ENCODE measurements around the gene CCNT2. TPM values are rescaled to one million over a fixed set of nuclear protein-coding genes. Genes with fewer than 3 reads are reported as not detected.

Gene CCNT2
- 10 to 100 TPM; 51.7 to 75.3 (median 62.6) TPM for total RNA-seq
- total RNA-seq (2013): 56.7 TPM
- total RNA-seq: 63.6 to 156 (median 113) reads per million in 29 experiments

GRCh38 chr2:134918526-134919340 is at the start of gene CCNT2:
CCNT2 (plus strand) TSS chr2:134918822; CDS start chr2:134918855, 33 bp downstream.
- Histone ChIP-seq H3K27ac (ENCODE audit: low read length) (peak within 1 kb of the TSS; percentile 95), H3K4me1 (ENCODE audit: control insufficient read depth in 1 of 2, extremely low read depth in 1 of 2, insufficient read depth in 2 of 2, low read length in 2 of 2) (peaks cover 19 to 32% of the 10 kb centered on the region in 2 experiments), H3K4me3 (ENCODE audit: control insufficient read depth in 1 of 2, extremely low read depth in 1 of 2, low read length in 1 of 2) (peak within 1 kb of the TSS; percentile 89 to 96), H3K9me3 (no peaks in the 10 kb centered on the region), H3K27me3 (replicated peaks in 1 of 2; ENCODE audit: control insufficient read depth in 2 of 2, extremely low read depth in 1 of 2, insufficient read depth in 2 of 2, low read length in 1 of 2) (no peaks in the 10 kb centered on the region), H3K36me3 (ENCODE audit: control insufficient read depth in 2 of 2, extremely low read depth in 1 of 2, insufficient read depth in 1 of 2, low read length in 1 of 2) (peaks cover 0 to 10% of the 10 kb centered on the region in 2 donors)
- peak; percentile 98 to 100 (median 100) for DNase-seq
- Mint-ChIP-seq H3K27me3 (no peaks in the 10 kb centered on the region), H3K4me1 (peaks cover 42 to 57% (median 52%) of the 10 kb centered on the region in 3 donors), H3K36me3 (peaks cover 13% of the 10 kb centered on the region), H3K9me3 (peaks cover 0 to 4% (median 0%) of the 10 kb centered on the region in 3 donors), H3K4me3 (peak within 1 kb of the TSS; percentile 94 to 99 (median 97)), H3K27ac (peak within 1 kb of the TSS; percentile 97 to 100)
- ChIA-PET POLR2A (interaction anchor here (0.7 to 1.7 kb wide), 4 partner anchors 8 to 1217 kb away, joined by 3 to 7 read pairs (median 3); partner anchors contain the start of genes R3HDM1 (in 1 of the 2) and ZRANB3 (in 1 of the 2)), CTCF (interaction anchor here in 1 of 2 donors (0.7 to 0.8 kb wide), 2 partner anchors 9 to 83 kb away, joined by 3 to 4 read pairs; no protein-coding TSS in a partner anchor)
- peak; percentile 84 to 86 (median 85) for ATAC-seq (replicated peaks in 1 of 4)
- under 1% methylated on average over 80 of the region's 83 CpGs for WGBS (ENCODE audit: insufficient coverage)

- Histone ChIP-seq H3K9me3 (no peaks in the 10 kb centered on the region), H3K4me1 (ENCODE audit: control insufficient read depth in 1 of 2, extremely low read depth in 1 of 2, insufficient read depth in 2 of 2, low read length in 2 of 2) (no peaks in the 10 kb centered on the region), H3K27me3 (replicated peaks in 1 of 2; ENCODE audit: control insufficient read depth in 2 of 2, extremely low read depth in 1 of 2, insufficient read depth in 2 of 2, low read length in 1 of 2) (no peaks in the 10 kb centered on the region), H3K4me3 (ENCODE audit: control insufficient read depth in 1 of 2, extremely low read depth in 1 of 2, low read length in 1 of 2) (no peak overlapping the region), H3K36me3 (ENCODE audit: control insufficient read depth in 2 of 2, extremely low read depth in 1 of 2, insufficient read depth in 1 of 2, low read length in 1 of 2) (no peaks in the 10 kb centered on the region), H3K27ac (ENCODE audit: low read length) (no peak overlapping the region)
- Mint-ChIP-seq H3K27ac (no peak overlapping the region), H3K4me1 (no peaks in the 10 kb centered on the region), H3K27me3 (no peaks in the 10 kb centered on the region), H3K36me3 (peaks cover 19% of the 10 kb centered on the region), H3K4me3 (no peak overlapping the region), H3K9me3 (peaks cover 0 to 4% (median 4%) of the 10 kb centered on the region in 3 donors)
- DNase-seq (no peak), ATAC-seq (replicated peaks in 1 of 4) (no peak)
- ChIA-PET CTCF (no interaction called here), POLR2A (no interaction called here)
- 82% methylated on average over 8 of the region's 8 CpGs for WGBS (ENCODE audit: insufficient coverage)
These were observed 48.5 kb upstream of the CCNT2 start for GRCh38 chr2:134869946-134870736.

- H3K4me3 ChIP-seq (ENCODE audit: control insufficient read depth in 1 of 2, extremely low read depth in 1 of 2, low read length in 1 of 2): no peak overlapping the region
- POLR2A ChIA-PET: no interaction called here
- WGBS (ENCODE audit: insufficient coverage): no CpG with 5 or more reads among the region's 2 CpGs
These were observed 45.5 kb upstream of the CCNT2 start for GRCh38 chr2:134873152-134873551.

GRCh38 chr2:134875309-134875708 is 43.3 kb upstream of the CCNT2 start:
- Histone ChIP-seq H3K4me3 (ENCODE audit: control insufficient read depth in 1 of 2, extremely low read depth in 1 of 2, low read length in 1 of 2) (no peak overlapping the region), H3K9me3 (no peaks in the 10 kb centered on the region), H3K36me3 (ENCODE audit: control insufficient read depth in 2 of 2, extremely low read depth in 1 of 2, insufficient read depth in 1 of 2, low read length in 1 of 2) (no peaks in the 10 kb centered on the region), H3K4me1 (ENCODE audit: control insufficient read depth in 1 of 2, extremely low read depth in 1 of 2, insufficient read depth in 2 of 2, low read length in 2 of 2) (no peaks in the 10 kb centered on the region), H3K27me3 (replicated peaks in 1 of 2; ENCODE audit: control insufficient read depth in 2 of 2, extremely low read depth in 1 of 2, insufficient read depth in 2 of 2, low read length in 1 of 2) (no peaks in the 10 kb centered on the region), H3K27ac (ENCODE audit: low read length) (no peak overlapping the region)
- Mint-ChIP-seq H3K4me1 (no peaks in the 10 kb centered on the region), H3K27me3 (no peaks in the 10 kb centered on the region), H3K9me3 (peaks cover 4 to 30% (median 14%) of the 10 kb centered on the region in 3 donors), H3K36me3 (peaks cover 32% of the 10 kb centered on the region), H3K27ac (no peak overlapping the region), H3K4me3 (no peak overlapping the region)
- DNase-seq: no peak
- ChIA-PET CTCF (interaction anchor here (0.6 to 0.7 kb wide), 2 partner anchors 12 to 53 kb away, joined by 3 to 5 read pairs; no protein-coding TSS in a partner anchor), POLR2A (interaction anchor here in 1 of 2 donors (0.7 kb wide), 1 partner anchor 111 kb away, joined by 6 read pairs; no protein-coding TSS in a partner anchor)
- no CpG with 5 or more reads among the region's 1 CpG for WGBS (ENCODE audit: insufficient coverage)
- no peak for ATAC-seq (replicated peaks in 1 of 4)

More at GRCh38 chr2:134873152-134873551, 45.5 kb upstream of the CCNT2 start:
- H3K27ac Mint-ChIP-seq: no peak overlapping the region
- Histone ChIP-seq H3K9me3 (no peaks in the 10 kb centered on the region), H3K36me3 (ENCODE audit: control insufficient read depth in 2 of 2, extremely low read depth in 1 of 2, insufficient read depth in 1 of 2, low read length in 1 of 2) (no peaks in the 10 kb centered on the region), H3K27ac (ENCODE audit: low read length) (no peak overlapping the region), H3K4me1 (ENCODE audit: control insufficient read depth in 1 of 2, extremely low read depth in 1 of 2, insufficient read depth in 2 of 2, low read length in 2 of 2) (no peaks in the 10 kb centered on the region), H3K27me3 (replicated peaks in 1 of 2; ENCODE audit: control insufficient read depth in 2 of 2, extremely low read depth in 1 of 2, insufficient read depth in 2 of 2, low read length in 1 of 2) (no peaks in the 10 kb centered on the region)
- no peak overlapping the region for H3K4me3 Mint-ChIP-seq
- no peaks in the 10 kb centered on the region for H3K4me1 Mint-ChIP-seq
- CTCF ChIA-PET: no interaction called here
- H3K27me3 Mint-ChIP-seq: no peaks in the 10 kb centered on the region
- no peak for ATAC-seq (replicated peaks in 1 of 4)
- peaks cover 26% of the 10 kb centered on the region for H3K36me3 Mint-ChIP-seq
- DNase-seq: no peak
- peaks cover 4 to 14% (median 8%) of the 10 kb centered on the region in 3 donors for H3K9me3 Mint-ChIP-seq

- H3K4me3 ChIP-seq (ENCODE audit: control insufficient read depth in 1 of 2, extremely low read depth in 1 of 2, low read length in 1 of 2): no peak overlapping the region
- DNase-seq (no peak), ATAC-seq (replicated peaks in 1 of 4) (no peak)
- no peaks in the 10 kb centered on the region for H3K36me3 ChIP-seq (ENCODE audit: control insufficient read depth in 2 of 2, extremely low read depth in 1 of 2, insufficient read depth in 1 of 2, low read length in 1 of 2)
- no peak overlapping the region for H3K27ac Mint-ChIP-seq
- no peak overlapping the region for H3K4me3 Mint-ChIP-seq
- no peaks in the 10 kb centered on the region for H3K4me1 ChIP-seq (ENCODE audit: control insufficient read depth in 1 of 2, extremely low read depth in 1 of 2, insufficient read depth in 2 of 2, low read length in 2 of 2)
- CTCF ChIA-PET: interaction anchor here in 1 of 2 donors (1.1 kb wide), 1 partner anchor 15 kb away, joined by 3 read pairs; no protein-coding TSS in a partner anchor
- H3K27me3 Mint-ChIP-seq: no peaks in the 10 kb centered on the region
- POLR2A ChIA-PET: no interaction called here
- H3K4me1 Mint-ChIP-seq: no peaks in the 10 kb centered on the region
- no peaks in the 10 kb centered on the region for H3K27me3 ChIP-seq (replicated peaks in 1 of 2; ENCODE audit: control insufficient read depth in 2 of 2, extremely low read depth in 1 of 2, insufficient read depth in 2 of 2, low read length in 1 of 2)
- H3K27ac ChIP-seq (ENCODE audit: low read length): no peak overlapping the region
- no peaks in the 10 kb centered on the region for H3K9me3 ChIP-seq
- H3K9me3 Mint-ChIP-seq: peaks cover 0 to 23% (median 9%) of the 10 kb centered on the region in 3 donors
- H3K36me3 Mint-ChIP-seq: peaks cover 30% of the 10 kb centered on the region
These were observed 35.8 kb upstream of the CCNT2 start for GRCh38 chr2:134882773-134883172.
